HS-27A (cell line): ENCODE results near the gene NKAIN4.
A peak's percentile ranks its signal among the peaks of the same experiment; 100 is the strongest.

Experiments
- DNase-seq: peaks from one replicate; pipeline ENCODE4 v3.0.0-alpha.2; 2012; ENCODE audit warnings: low read depth, missing footprints

The NKAIN4 gene

DNA sequence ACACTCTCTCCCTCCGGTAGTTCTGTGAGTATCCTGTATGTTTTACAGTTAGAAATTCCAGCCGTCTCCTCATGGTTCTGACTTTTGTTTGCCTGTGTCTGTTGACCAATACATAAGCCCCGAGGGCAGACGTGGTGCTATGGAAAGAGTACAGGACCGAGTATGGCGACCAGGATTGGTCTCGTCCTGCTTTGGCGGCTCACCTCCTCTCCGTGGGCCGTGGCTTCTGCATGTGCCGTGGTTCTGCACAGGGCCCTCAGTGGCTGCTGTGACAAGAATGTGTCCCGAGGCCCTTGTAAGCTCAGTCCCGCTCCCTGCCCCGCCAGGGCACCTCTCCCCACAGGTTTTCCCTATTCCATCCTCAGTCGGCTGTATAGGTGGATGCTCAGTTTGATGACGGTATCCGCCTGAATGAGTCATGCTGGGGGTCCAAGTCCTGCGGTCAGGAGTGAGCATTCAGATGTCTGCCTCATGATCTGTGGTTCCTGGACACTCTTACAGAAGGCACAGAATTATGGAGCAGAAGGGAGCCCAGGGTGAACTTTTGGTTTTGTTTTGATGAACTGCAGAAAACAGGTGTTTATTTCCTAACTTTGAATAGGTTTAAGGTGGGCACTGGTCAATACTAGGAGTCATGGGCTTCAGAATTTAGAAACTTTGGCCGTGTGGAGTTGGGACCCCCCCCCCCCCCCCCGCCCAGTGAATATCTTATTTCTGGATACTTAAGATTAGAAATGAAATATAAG, 19.5 kb upstream of the NKAIN4 start:
- peak; percentile 42 for DNase-seq

DNA sequence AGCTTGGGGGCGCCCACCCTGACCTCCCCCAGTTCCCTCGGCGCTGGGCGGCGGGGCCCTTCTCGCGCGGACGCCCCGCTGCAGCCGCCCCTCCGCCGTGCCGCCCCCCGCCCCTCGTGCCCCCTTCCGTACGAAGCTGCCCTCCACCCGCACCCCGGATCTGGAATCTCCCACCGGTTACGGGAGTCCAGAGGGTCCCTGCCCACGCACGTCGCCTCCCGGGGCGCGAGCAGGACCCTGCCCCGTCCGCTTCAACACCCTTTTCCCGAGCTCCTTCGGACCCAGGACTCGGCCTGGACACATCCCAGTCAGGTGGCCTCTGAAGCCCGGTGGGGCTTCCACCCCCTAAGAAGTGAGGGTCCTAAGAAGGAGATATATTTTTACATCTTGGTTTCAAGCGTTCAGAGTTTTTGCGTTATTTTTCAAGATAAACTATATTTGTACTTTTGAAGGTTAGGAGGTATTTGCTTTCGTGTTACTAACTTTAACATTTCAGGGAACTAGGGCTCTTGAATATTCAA, 18.9 kb upstream of the NKAIN4 start:
- no peak for DNase-seq

DNA sequence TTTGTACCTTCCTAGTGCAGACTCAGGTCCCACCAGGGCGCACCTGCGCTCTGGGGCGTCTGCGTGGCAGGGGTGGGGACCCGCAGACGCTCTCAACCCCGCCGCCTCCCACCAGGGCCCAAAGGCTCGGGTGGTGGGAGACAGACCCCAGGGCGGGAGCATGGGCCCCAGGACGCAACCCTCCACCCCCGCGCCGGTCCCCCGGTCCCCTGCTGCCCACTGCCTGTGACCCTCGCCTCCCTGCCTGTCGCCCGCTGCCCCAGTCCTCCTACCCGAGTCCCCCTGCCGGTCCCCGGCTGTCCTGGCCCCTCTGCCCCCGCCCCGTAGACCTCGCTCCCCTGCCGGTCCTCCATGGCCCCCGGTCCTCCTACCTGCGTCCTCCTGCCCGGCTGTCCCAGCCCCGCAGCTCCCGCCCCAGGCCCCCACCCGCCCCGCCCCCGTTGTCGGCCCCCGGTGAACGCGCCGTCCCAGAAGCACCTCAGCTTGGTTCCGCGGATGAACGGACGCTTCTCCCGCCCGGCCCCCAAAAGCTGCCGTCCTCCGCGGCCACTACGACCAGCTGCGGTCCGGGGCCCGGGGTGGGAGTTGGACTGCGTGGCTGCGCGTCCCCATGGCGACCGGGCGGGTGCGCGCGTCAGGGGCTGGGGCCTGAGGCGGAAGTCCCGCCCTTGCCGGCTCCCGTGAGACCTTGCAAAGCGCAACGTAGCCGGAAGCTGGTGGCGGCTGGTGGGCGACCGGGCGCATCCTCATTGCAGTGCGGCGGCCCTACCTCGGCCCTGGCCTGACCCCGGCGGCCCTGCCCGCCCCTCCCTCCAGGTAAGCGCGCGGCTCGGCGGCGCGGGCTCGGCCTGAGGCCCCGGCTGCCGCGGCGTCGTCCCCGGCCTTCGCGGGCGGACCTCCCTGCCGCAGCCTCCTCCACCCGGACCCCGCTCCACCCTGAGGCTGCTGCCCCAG, 18.1 kb upstream of the NKAIN4 start, which contains the start of gene ARFGAP1:
ARFGAP1 (plus strand) TSS at position 709 of the 954 bp plus-strand sequence. CDS start 2,768 bp downstream, outside the sequence.
- DNase-seq: peak; percentile 50

GRCh38 chr20:63270606-63271325, 16.5 kb upstream of the NKAIN4 start:
- DNase-seq: no peak

- no peak for DNase-seq
These were observed 15.5 kb upstream of the NKAIN4 start for GRCh38 chr20:63269724-63270123.

- DNase-seq: no peak
These were observed 14.6 kb upstream of the NKAIN4 start for GRCh38 chr20:63268671-63269439.

- no peak for DNase-seq
These were observed 14.0 kb upstream of the NKAIN4 start for GRCh38 chr20:63268256-63268655.

- no peak for DNase-seq
These were observed 13.4 kb upstream of the NKAIN4 start for GRCh38 chr20:63267691-63268090.

- no peak for DNase-seq
These were observed 11.7 kb upstream of the NKAIN4 start for GRCh38 chr20:63265891-63266515.

GRCh38 chr20:63264519-63264918, 10.3 kb upstream of the NKAIN4 start:
- DNase-seq: no peak

DNA sequence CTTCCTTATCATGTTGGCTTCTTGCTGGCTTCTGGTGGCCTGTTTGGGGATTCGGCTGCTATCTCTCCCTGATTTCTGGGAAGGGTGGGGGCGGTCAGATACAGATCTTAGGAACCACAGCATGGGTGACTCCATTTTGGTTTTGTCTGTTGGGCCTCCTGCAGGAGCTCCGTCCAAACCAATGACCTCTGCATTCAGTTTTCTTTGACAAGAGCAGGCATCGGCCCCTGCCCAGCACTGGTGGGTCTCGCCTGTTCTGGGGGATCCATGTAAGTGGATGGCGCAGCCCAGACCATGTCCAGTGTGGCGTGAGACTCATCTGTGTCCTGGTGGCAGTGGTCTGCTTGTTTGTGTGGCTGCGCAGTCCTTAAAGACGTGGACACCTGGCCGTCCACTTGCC, 9.7 kb upstream of the NKAIN4 start:
- no peak for DNase-seq

DNA sequence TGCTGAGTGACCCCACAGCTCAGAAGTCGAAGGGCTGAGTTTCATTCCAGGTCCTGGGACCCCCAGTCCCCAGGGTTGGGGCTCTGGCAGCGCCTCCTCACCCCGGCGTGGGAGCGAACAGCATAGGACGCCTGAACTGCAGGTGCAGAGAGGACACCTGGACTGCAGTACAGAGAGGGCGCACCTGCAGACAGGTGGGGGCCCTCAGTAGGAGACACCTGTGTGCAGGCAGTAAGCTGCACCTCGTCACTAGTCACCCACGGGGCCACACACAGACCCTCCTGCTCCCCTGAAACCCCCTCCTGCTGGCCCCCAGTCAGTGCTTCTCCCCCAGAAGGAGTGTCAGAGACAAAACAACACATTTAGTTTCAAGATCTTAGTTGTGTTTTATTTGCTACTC, 8.6 kb upstream of the NKAIN4 start:
- no peak for DNase-seq

- DNase-seq: no peak
These were observed 7.7 kb upstream of the NKAIN4 start for GRCh38 chr20:63261795-63262528.

DNA sequence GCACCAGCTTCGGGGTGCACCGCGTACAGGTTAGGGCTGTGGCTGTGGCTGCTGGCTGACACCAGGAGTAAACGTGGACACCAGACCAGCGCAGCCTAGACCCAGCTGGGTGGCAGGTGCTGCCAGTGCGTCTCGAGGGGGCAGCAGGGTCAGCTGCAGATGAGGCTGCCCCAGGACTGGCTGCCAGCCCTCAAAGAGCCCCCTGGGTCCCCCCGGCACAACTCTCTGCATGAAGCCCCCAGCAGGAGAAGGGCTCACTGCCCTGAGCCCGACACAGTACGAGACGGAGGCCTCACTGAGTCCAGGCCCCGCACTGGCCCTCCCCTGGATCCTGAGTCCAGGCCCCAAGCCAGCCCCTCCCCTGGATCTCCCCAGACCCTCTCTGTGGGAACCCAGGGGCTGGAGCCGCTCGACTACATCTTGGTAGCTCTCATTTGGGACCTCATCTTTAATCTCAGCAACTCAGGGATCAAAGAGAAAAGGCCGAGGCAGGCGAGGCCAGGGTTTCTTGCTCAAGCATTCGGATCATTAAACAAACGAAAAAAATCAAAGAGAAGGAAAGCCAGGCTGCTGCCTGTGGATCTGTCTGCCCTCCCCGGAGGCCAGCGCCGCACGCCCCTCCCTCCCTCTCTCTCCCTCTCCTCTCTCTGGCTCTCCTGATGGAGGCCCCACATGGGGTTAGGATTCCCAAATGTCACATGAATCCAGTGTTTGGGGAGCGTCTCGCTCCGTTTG, 7.0 kb upstream of the NKAIN4 start:
- DNase-seq: no peak

- no peak for DNase-seq
These were observed 6.3 kb upstream of the NKAIN4 start for GRCh38 chr20:63260521-63260920.

- DNase-seq: no peak
These were observed 5.6 kb upstream of the NKAIN4 start for GRCh38 chr20:63259734-63260460.

- no peak for DNase-seq
These were observed 4.5 kb upstream of the NKAIN4 start for GRCh38 chr20:63258781-63259180.

DNA sequence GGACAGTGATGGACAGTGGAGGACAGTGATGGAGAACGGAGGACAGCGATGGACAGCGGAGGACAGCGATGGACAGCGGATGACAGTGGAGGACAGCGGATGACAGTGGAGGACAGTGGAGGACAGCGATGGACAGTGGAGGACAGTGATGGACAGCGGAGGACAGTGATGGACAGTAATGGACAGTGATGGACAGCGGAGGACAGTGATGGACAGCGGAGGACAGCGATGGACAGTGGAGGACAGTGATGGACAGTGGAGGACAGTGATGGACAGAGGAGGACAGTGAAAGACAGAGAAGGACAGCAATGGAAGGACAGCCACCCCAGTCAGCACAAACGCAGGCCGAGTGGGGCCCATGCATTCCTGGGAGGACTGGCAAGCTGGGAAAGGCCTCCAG, 3.4 kb upstream of the NKAIN4 start:
- DNase-seq: no peak

- no peak for DNase-seq
These were observed 2.7 kb upstream of the NKAIN4 start for GRCh38 chr20:63256954-63257353.
